HepG2 (cell line): ENCODE results near the gene ZNF683. TPM values are rescaled to one million over a fixed set of nuclear protein-coding genes. Genes with fewer than 3 reads are reported as not detected.

Source experiments
- ATAC-seq: fragments of 200-7000 bp; cut with Tn5 transposase; 3 replicates; pipeline ENCODE4 v1.9.1; 2020; ENCODE audit warnings: mild to moderate bottlenecking, moderate library complexity
- BruUV-seq: library from RNA; stranded (reverse); fragments of 400-500 nt; replicated peaks from 2 replicates; lab custom pipeline; 2021; lab: Mats Ljungman, UMichigan
- CTCF ChIA-PET: fragments of 300-600 bp; formaldehyde crosslinking; extraction: SDS; loops from one replicate; lab custom pipeline; 2021; ENCODE audit warnings: low total read pairs, inconsistent platforms, low intra/inter-chr PET ratio; lab: Yijun Ruan, JAX
- POLR2A ChIA-PET: fragments of 350-600 bp; sonication (Branson Sonifier 250); formaldehyde crosslinking; loops from one replicate; lab custom pipeline; 2020; ENCODE audit warnings: antibody characterized with exemption, inconsistent platforms; lab: Yijun Ruan, JAX
- DNase-seq: peaks from one replicate; pipeline ENCODE4 v3.0.0-alpha.2; 2015; ENCODE audit warnings: low spot score
- FAIRE-seq: peaks from 3 replicates; lab custom pipeline; 2011; peaks lifted over from hg19 to GRCh38; lab: Jason Lieb, UNC
- H2AFZ ChIP-seq: one replicate; pipeline ENCODE4 v1.6.1; 2011; ENCODE audit warnings: low read length, inconsistent platforms
- H3K27ac ChIP-seq: fragments of 300-600 bp; 3 replicates; pipeline ENCODE4 v1.8.0; 2011; ENCODE audit warnings: mixed run types, mild to moderate bottlenecking, mixed read lengths, low read length, inconsistent platforms; ENCODE audit not compliant: insufficient read depth; ENCODE audit errors: extremely low read length
- H3K27me3 ChIP-seq, 2 experiments: fragments of 200-600 bp in 1 of 2; 2 replicates in 1 of 2; 3 replicates in 1 of 2; pipeline versions ENCODE4 v1.6.0 to v1.8.0; 2011; ENCODE audit warnings: low read length in 2 of 2, mild to moderate bottlenecking in 2 of 2, moderate library complexity in 2 of 2, inconsistent platforms in 1 of 2; ENCODE audit not compliant: insufficient read depth in 2 of 2, control insufficient read depth in 1 of 2
- H3K36me3 ChIP-seq, 2 experiments: fragments of 200-600 bp in 1 of 2; replicated peaks in 1 of 2; 2 replicates in 1 of 2; 3 replicates in 1 of 2; pipeline versions ENCODE4 v1.5.1 to v1.8.0; 2011; ENCODE audit warnings: low read length in 2 of 2, inconsistent platforms in 1 of 2; ENCODE audit not compliant: insufficient read depth in 2 of 2, control insufficient read depth in 1 of 2
- H3K4me1 ChIP-seq: 2 replicates; pipeline ENCODE4 v1.5.1; 2012; ENCODE audit warnings: low read length, inconsistent platforms; ENCODE audit not compliant: insufficient read depth
- H3K4me2 ChIP-seq: 2 replicates; pipeline ENCODE4 v1.6.0; 2011; ENCODE audit warnings: low read depth, low read length, inconsistent platforms
- H3K4me3 ChIP-seq, 3 experiments: fragments of 200-600 bp in 1 of 3; sonication (generic), shearing (Covaris generic) in 1 of 3; replicated peaks in 1 of 3; 2 replicates each; pipeline ENCODE4 v1.5.1; 2011 to 2016; ENCODE audit warnings: low read length in 3 of 3, inconsistent platforms in 2 of 3, low read depth in 2 of 3, mild to moderate bottlenecking in 2 of 3, control low read depth in 1 of 3, mixed read lengths in 1 of 3; ENCODE audit not compliant: insufficient read depth in 1 of 3
- H3K79me2 ChIP-seq: one replicate; pipeline ENCODE4 v1.6.1; 2011; ENCODE audit warnings: low read length, inconsistent platforms; ENCODE audit not compliant: insufficient read depth
- H3K9ac ChIP-seq: 2 replicates; pipeline ENCODE4 v1.6.0; 2011; ENCODE audit warnings: mild to moderate bottlenecking, low read depth, low read length, inconsistent platforms; ENCODE audit not compliant: insufficient read depth
- H3K9me3 ChIP-seq: 2 replicates; pipeline ENCODE4 v1.5.1; 2012; ENCODE audit warnings: mild to moderate bottlenecking, low read length
- H4K20me1 ChIP-seq: 2 replicates; pipeline ENCODE4 v1.6.0; 2011; ENCODE audit warnings: inconsistent platforms, mild to moderate bottlenecking, low read length, moderate library complexity; ENCODE audit not compliant: insufficient read depth
- ARID3A ChIP-seq: IDR thresholded peaks from 2 replicates; pipeline ENCODE4 v1.6.1; 2012; ENCODE audit warnings: low read depth, low read length, improper control_type of control experiment
- ATF6 ChIP-seq: sonication (generic); formaldehyde crosslinking; conservative IDR thresholded peaks from 2 replicates; pipeline ENCODE4 v1.4.0; 2020; ENCODE audit warnings: missing genetic modification reagents
- CBX1 ChIP-seq: IDR thresholded peaks from one replicate; pipeline ENCODE4 v1.6.1; 2016; ENCODE audit warnings: antibody characterized with exemption, low read depth
- CHCHD3 ChIP-seq: sonication (generic); formaldehyde crosslinking; IDR thresholded peaks from 2 replicates; pipeline ENCODE4 v1.8.0; 2022; ENCODE audit warnings: mild to moderate bottlenecking, missing genetic modification reagents, moderate library complexity
- CHD4 ChIP-seq: fragments of 200-600 bp; sonication (generic); IDR thresholded peaks from 2 replicates; pipeline ENCODE4 v1.7.0; 2017; ENCODE audit warnings: mild to moderate bottlenecking, low read length, borderline replicate concordance
- FOXO1 ChIP-seq: sonication (generic); formaldehyde crosslinking; IDR thresholded peaks from 2 replicates; pipeline ENCODE4 v1.4.0; 2020; ENCODE audit warnings: missing genetic modification reagents
- GATAD2A ChIP-seq: IDR thresholded peaks from 2 replicates; pipeline ENCODE4 v1.6.1; 2016
- HNRNPUL1 ChIP-seq: fragments of 200-400 bp; formaldehyde crosslinking; IDR thresholded peaks from 2 replicates; pipeline ENCODE4 v1.6.1; 2017; ENCODE audit warnings: low read depth, mild to moderate bottlenecking, low read length, moderate library complexity
- KDM2A ChIP-seq: sonication (generic); formaldehyde crosslinking; IDR thresholded peaks from 2 replicates; pipeline ENCODE4 v1.4.0; 2020; ENCODE audit warnings: low read depth, missing genetic modification reagents, borderline replicate concordance
- MLXIP ChIP-seq: sonication (generic); formaldehyde crosslinking; IDR thresholded peaks from 2 replicates; pipeline ENCODE4 v1.9.0; 2021; ENCODE audit warnings: missing genetic modification reagents, borderline replicate concordance
- NFE2L2 ChIP-seq: fragments of 150-350 bp; IDR thresholded peaks from 2 replicates; pipeline ENCODE4 v1.6.1; 2014; ENCODE audit warnings: low read length
- NR2F2 ChIP-seq: IDR thresholded peaks from 2 replicates; pipeline ENCODE4 v1.6.1; 2012; ENCODE audit warnings: low read depth, inconsistent platforms, borderline replicate concordance
- POGZ ChIP-seq: sonication (generic); formaldehyde crosslinking; IDR thresholded peaks from 2 replicates; pipeline ENCODE4 v1.4.0; 2020; ENCODE audit warnings: mild to moderate bottlenecking, missing genetic modification reagents
- SP1 ChIP-seq, 2 experiments: fragments of 450-650 bp in 1 of 2; sonication (generic) in 1 of 2; formaldehyde crosslinking in 1 of 2; IDR thresholded peaks; 2 replicates each; pipeline versions ENCODE4 v1.4.0 to v1.6.1; 2016 to 2020; ENCODE audit warnings: missing genetic modification reagents in 1 of 2
- SSRP1 ChIP-seq: IDR thresholded peaks from 2 replicates; pipeline ENCODE4 v1.6.1; 2016; ENCODE audit warnings: control low read depth
- TEAD3 ChIP-seq: optimal IDR thresholded peaks from 2 replicates; pipeline ENCODE3; 2016; ENCODE audit warnings: borderline replicate concordance
- ZNF253 ChIP-seq: sonication (generic); formaldehyde crosslinking; IDR thresholded peaks from 2 replicates; pipeline ENCODE4 v1.8.0; 2022; ENCODE audit warnings: mild to moderate bottlenecking, missing genetic modification reagents, borderline replicate concordance
- ZSCAN22 ChIP-seq: sonication (generic); formaldehyde crosslinking; IDR thresholded peaks from 2 replicates; pipeline ENCODE4 v1.4.0; 2020; ENCODE audit warnings: mild to moderate bottlenecking, missing genetic modification reagents
- WGBS: methylation state at CpG from one replicate; pipeline ENCODE4 v1.1.6; 2017; ENCODE audit warnings: low lambda C conversion rate; 5-methylcytosine and 5-hydroxymethylcytosine counted together
- in situ Hi-C: cut with HindIII; loops from 2 replicates; pipeline ENCODE4 v1.10.0; 2017; ENCODE audit warnings: low pct_unique_long_range_greater_than_20kb; ENCODE audit not compliant: extremely low pct_ligation_motif_present
- intact Hi-C: fragments of 100-400 bp; cut with micrococcal nuclease; formaldehyde crosslinking; loops from one replicate; pipeline ENCODE4 v1.10.0; 2022; ENCODE audit not compliant: unreplicated experiment
- polyA plus RNA-seq, 8 experiments: library from polyadenylated mRNA; depleted of rRNA in 3 of 8; stranded (reverse) in 7 of 8; unstranded in 1 of 8; fragments of >200 nt; fragmentation: Illumina TruSeq in 4 of 8; extraction: Trizol in 4 of 8; gene quantifications; 2 replicates each; pipeline versions ENCODE4 v1.2.1 to v1.2.3, GENCODE V29; 2011 to 2016; ENCODE audit warnings: low read depth in 4 of 8, missing spikeins in 1 of 8, mixed read lengths in 1 of 8; ENCODE audit not compliant: insufficient read depth in 1 of 8
- total RNA-seq, 5 experiments: library from RNA; depleted of rRNA; stranded (reverse); fragments of >200 nt; fragmentation: Illumina TruSeq; extraction: Trizol; gene quantifications; 2 replicates each; pipeline ENCODE4 v1.2.3, GENCODE V29; 2016; ENCODE audit warnings: low read depth in 1 of 5

ZNF683 gene
- total and polyA plus RNA-seq, 2 of the 13 experiments (the other 11 are each of a cell fraction or from before 2014, with no cell fraction given): not detected

- peak overlapping the region; percentile 90 for H3K4me2 ChIP-seq
- intact Hi-C loops: loop anchor here (1.0 to 2.0 kb wide), 2 partner anchors 8 to 45 kb away; partner anchors contain the start of gene UBXN11
- POLR2A ChIA-PET: interaction anchor here (0.6 to 4.0 kb wide), 16 partner anchors 7 to 118 kb away, joined by 3 to 65 read pairs (median 4); partner anchors contain the start of genes CEP85, SH3BGRL3 and UBXN11
- no peak for TF ChIP-seq ATF6 (CRISPR knock-in tag)
- TF ChIP-seq ZSCAN22: 0 out of 2 replicates have a peak, but pooled peaks have one; percentile 12
- TF ChIP-seq ARID3A: 0 out of 2 replicates have a peak, but pooled peaks have one; percentile 19
- TF ChIP-seq FOXO1: peak; percentile 18; the same call in 1 of the 2 replicates
- peak; percentile 98 for TF ChIP-seq TEAD3 (CRISPR knock-in tag)
- TF ChIP-seq SP1 (IDR thresholded peaks at IDR 0.05): no peak
- no peak for TF ChIP-seq SP1 (CRISPR knock-in tag; IDR thresholded peaks at IDR 0.05)
- TF ChIP-seq CHD4: peak; percentile 71; the same call in 1 of the 2 replicates
- peak; percentile 58 for TF ChIP-seq GATAD2A (CRISPR knock-in tag)
- TF ChIP-seq CBX1: peak; percentile 82
- no peak for TF ChIP-seq CHCHD3 (CRISPR knock-in tag)
- TF ChIP-seq ZNF253 (CRISPR knock-in tag): peak; percentile 27; the same call in 1 of the 2 replicates
- peak; percentile 22; the same call in 1 of the 2 replicates for TF ChIP-seq POGZ
- TF ChIP-seq MLXIP (CRISPR knock-in tag): no peak
- TF ChIP-seq HNRNPUL1: no peak
- peak; percentile 12; the same call in 1 of the 2 replicates for TF ChIP-seq SSRP1
- TF ChIP-seq NFE2L2: no peak
- TF ChIP-seq NR2F2: peak; percentile 32
- TF ChIP-seq KDM2A (CRISPR knock-in tag): peak; percentile 24; the same call in 1 of the 2 replicates
These were observed 20.8 kb downstream of the ZNF683 start for GRCh38 chr1:26351590-26352337.

More at GRCh38 chr1:26351590-26352337, 20.8 kb downstream of the ZNF683 start:
- peak; percentile 86 for ATAC-seq
- Histone ChIP-seq H3K4me1 (peaks cover 89% of the 10 kb centered on the region), H3K27ac (peak overlapping the region; percentile 100), H3K9ac (peak overlapping the region; percentile 97), H3K79me2 (peaks cover 5% of the 10 kb centered on the region), H4K20me1 (no peaks in the 10 kb centered on the region), H3K36me3 (no peaks in the 10 kb centered on the region), H3K4me3 (peak overlapping the region in 2 of 3 experiments; percentile 34 to 64; a peak in 4 of 6 replicates), H2AFZ (no peak overlapping the region), H3K9me3 (no peaks in the 10 kb centered on the region), H3K27me3 (no peaks in the 10 kb centered on the region)
- no TSS peak for BruUV-seq
- in situ Hi-C loops: no loop called here
- CTCF ChIA-PET: no interaction called here
- 13% methylated on average over 10 of the region's 12 CpGs for WGBS
- peak; percentile 97 for DNase-seq
- no peak for FAIRE-seq
